RWPE2 (cell line): ENCODE measurements around the gene FBXO46.

Experiments
- ATAC-seq: fragments of 200-7000 bp; cut with Tn5 transposase; 3 replicates; pipeline ENCODE4 v1.9.1; 2021; ENCODE audit warnings: low read depth
- DNase-seq: peaks from one replicate; pipeline ENCODE4 v3.0.0-alpha.2; 2020; ENCODE audit warnings: low spot score
- H3K27ac ChIP-seq: fragments of 450-650 bp; 2 replicates; pipeline ENCODE4 v1.5.1; 2017; ENCODE audit warnings: mild to moderate bottlenecking; ENCODE audit not compliant: poor library complexity, severe bottlenecking
- H3K27me3 ChIP-seq: fragments of 250-450 bp; sonication (Bioruptor Pico); 2 replicates; pipeline ENCODE4 v1.5.1; 2021; ENCODE audit warnings: mild to moderate bottlenecking, moderate library complexity; ENCODE audit not compliant: insufficient read depth, poor library complexity, severe bottlenecking
- H3K36me3 ChIP-seq: fragments of 250-450 bp; sonication (Bioruptor Pico); 2 replicates; pipeline ENCODE4 v1.5.1; 2020; ENCODE audit warnings: low read depth, mild to moderate bottlenecking, moderate library complexity
- H3K4me1 ChIP-seq: fragments of 250-450 bp; sonication (Bioruptor Pico); 2 replicates; pipeline ENCODE4 v1.5.1; 2021; ENCODE audit warnings: mild to moderate bottlenecking, moderate library complexity; ENCODE audit not compliant: insufficient read depth, poor library complexity, severe bottlenecking
- H3K4me3 ChIP-seq: fragments of 250-450 bp; sonication (Bioruptor Pico); 2 replicates; pipeline ENCODE4 v1.5.1; 2021; ENCODE audit warnings: mild to moderate bottlenecking, moderate library complexity; ENCODE audit not compliant: severe bottlenecking
- H3K9me3 ChIP-seq: fragments of 250-450 bp; sonication (Bioruptor Pico); 2 replicates; pipeline ENCODE4 v1.5.1; 2021; ENCODE audit warnings: mild to moderate bottlenecking, moderate library complexity; ENCODE audit not compliant: severe bottlenecking
- TF ChIP-seq, protein P1 (sequence below): fragments of 450-650 bp; IDR thresholded peaks from one replicate; pipeline ENCODE4 v1.5.1; 2017; ENCODE audit warnings: mild to moderate bottlenecking, moderate library complexity; ENCODE audit not compliant: poor library complexity, severe bottlenecking

FBXO46 gene

DNA sequence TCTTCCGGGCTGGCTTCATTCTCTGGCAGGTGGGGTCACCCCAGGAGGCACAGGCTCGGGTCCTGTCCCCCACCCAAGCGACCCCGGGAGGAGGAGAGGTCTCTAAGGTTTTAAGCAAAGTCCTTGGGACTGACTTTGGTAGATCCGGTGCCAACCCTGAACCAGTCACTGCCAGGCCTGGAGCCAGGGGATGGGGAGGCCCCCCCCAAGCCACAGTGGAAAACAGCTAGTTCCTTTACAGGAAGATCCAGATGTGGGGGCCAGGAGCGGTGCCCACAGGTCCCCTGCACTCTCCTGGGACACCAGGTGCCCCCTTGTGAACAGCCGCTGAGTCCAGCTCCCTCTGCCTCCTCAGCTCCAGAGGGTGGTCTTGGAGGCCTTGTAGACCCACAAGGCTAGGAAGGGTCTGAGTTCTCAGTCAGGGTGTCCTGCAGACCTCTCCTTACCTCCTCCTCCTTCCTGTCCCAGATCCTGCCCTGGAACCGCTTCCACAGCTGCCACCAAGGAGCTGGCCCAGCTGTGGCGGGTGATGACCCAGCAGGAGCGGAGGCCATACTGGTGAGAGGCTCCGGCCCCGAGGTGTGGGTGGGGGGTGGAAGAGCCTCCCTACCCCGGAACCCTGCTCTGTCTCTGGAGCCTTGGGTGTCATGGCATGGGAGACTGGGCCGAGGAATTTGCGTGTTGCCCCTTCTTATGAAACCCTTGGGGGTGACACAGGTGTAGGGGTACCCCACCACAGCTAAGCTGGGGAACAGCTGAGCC, 32.4 kb upstream of the FBXO46 start:
- Histone ChIP-seq H3K9me3 (no peaks in the 10 kb centered on the region), H3K4me3 (no peak overlapping the region), H3K36me3 (no peaks in the 10 kb centered on the region), H3K27ac (no peak overlapping the region), H3K4me1 (no peaks in the 10 kb centered on the region), H3K27me3 (no peaks in the 10 kb centered on the region)
- ATAC-seq, result no peak
- no peak for DNase-seq
- TF ChIP-seq, protein P1, sequence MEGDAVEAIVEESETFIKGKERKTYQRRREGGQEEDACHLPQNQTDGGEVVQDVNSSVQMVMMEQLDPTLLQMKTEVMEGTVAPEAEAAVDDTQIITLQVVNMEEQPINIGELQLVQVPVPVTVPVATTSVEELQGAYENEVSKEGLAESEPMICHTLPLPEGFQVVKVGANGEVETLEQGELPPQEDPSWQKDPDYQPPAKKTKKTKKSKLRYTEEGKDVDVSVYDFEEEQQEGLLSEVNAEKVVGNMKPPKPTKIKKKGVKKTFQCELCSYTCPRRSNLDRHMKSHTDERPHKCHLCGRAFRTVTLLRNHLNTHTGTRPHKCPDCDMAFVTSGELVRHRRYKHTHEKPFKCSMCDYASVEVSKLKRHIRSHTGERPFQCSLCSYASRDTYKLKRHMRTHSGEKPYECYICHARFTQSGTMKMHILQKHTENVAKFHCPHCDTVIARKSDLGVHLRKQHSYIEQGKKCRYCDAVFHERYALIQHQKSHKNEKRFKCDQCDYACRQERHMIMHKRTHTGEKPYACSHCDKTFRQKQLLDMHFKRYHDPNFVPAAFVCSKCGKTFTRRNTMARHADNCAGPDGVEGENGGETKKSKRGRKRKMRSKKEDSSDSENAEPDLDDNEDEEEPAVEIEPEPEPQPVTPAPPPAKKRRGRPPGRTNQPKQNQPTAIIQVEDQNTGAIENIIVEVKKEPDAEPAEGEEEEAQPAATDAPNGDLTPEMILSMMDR, result no peak

DNA sequence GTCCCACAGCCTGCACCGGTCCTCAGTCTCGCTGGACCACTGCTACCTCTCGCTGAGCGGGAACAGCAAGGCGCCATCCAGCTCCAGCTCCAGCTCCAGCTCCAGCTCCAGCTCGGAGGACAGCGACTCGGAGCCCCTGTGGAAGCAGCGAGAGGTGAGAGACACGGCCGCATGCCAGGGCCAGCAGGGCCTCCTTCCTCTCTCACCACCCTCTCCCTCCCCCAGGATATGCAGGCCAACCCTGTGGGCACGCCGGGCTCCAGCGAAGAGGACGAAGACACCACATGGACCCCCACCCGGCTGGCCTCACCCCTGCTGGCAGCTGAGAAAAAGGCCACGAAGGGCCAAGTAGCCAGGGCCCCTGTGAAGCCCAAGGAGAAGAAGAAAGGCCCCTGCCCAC, 31.0 kb upstream of the FBXO46 start:
- H3K4me1 ChIP-seq, result no peaks in the 10 kb centered on the region
- TF ChIP-seq, protein P1, result no peak
- no peak overlapping the region for H3K4me3 ChIP-seq
- H3K27me3 ChIP-seq, result no peaks in the 10 kb centered on the region
- ATAC-seq (no peak), DNase-seq (no peak)
- H3K36me3 ChIP-seq, result no peaks in the 10 kb centered on the region
- H3K9me3 ChIP-seq, result no peaks in the 10 kb centered on the region
- H3K27ac ChIP-seq, result no peak overlapping the region

DNA sequence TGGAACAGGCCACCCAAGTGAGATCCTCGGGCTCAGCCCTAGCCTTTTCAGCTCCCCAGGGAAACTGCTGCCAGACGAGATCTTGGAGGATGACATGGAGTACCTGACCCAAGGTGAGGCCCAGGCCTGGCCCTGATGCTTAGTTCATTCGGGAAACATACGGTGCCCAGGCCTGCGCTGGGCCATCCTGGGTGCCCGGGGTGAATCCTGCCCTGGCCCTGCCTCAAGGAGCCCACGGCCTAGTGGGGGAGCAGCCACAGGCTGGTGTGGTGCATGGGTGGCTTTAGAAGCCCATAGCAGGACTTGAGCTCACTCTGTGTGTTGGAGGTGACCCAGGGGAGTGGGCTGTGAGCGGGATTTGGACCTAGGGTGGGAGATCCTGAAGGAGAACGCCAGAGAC, 28.2 kb upstream of the FBXO46 start:
- no peak overlapping the region for H3K4me3 ChIP-seq
- H3K36me3 ChIP-seq, result no peaks in the 10 kb centered on the region
- no peaks in the 10 kb centered on the region for H3K27me3 ChIP-seq
- no peak for DNase-seq
- H3K4me1 ChIP-seq, result no peaks in the 10 kb centered on the region
- H3K27ac ChIP-seq, result no peak overlapping the region
- no peaks in the 10 kb centered on the region for H3K9me3 ChIP-seq
- ATAC-seq, result no peak
- TF ChIP-seq, protein P1, result no peak

GRCh38 chr19:45757695-45758094, 27.0 kb upstream of the FBXO46 start:
- H3K4me1 ChIP-seq, result peaks cover 4% of the 10 kb centered on the region

DNA sequence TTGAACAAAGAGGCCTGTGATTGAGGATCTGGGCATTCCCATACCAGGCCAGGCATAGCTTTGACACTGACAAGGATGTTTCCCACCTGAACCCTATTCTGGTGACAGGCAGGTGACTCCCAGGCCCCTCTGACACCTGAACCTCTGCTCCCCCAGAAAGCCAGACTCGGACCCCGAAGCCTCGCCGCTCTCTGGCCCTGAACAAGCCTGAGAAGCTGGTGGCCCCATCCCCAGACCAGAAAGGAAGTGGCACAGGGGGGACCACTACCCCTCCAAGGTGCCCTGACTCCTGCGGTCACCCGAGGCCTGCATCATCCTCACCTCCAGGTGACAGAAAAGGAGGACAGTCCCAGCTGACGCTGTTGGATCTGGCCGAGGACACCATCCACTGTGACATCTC, 23.6 kb upstream of the FBXO46 start:
- TF ChIP-seq, protein P1, result no peak
- Histone ChIP-seq H3K27ac (no peak overlapping the region), H3K36me3 (no peaks in the 10 kb centered on the region), H3K4me1 (peaks cover 8% of the 10 kb centered on the region), H3K4me3 (no peak overlapping the region), H3K27me3 (no peaks in the 10 kb centered on the region), H3K9me3 (no peaks in the 10 kb centered on the region)
- no peak for ATAC-seq
- no peak for DNase-seq

More at GRCh38 chr19:45757695-45758094, 27.0 kb upstream of the FBXO46 start:
- DNase-seq (no peak), ATAC-seq (no peak)
- Histone ChIP-seq H3K9me3 (no peaks in the 10 kb centered on the region), H3K27me3 (no peaks in the 10 kb centered on the region), H3K36me3 (no peaks in the 10 kb centered on the region), H3K4me3 (no peak overlapping the region), H3K27ac (no peak overlapping the region)
- TF ChIP-seq, protein P1, result no peak
